HepG2 (cell line): ENCODE measurements around the gene RPL35A. TPM values are rescaled to one million over a fixed set of nuclear protein-coding genes. Genes with fewer than 3 reads are reported as not detected.
A peak's percentile ranks its signal among the peaks of the same experiment; 100 is the strongest.

ENCODE experiments used
- ATAC-seq: fragments of 200-7000 bp; cut with Tn5 transposase; 3 replicates; pipeline ENCODE4 v1.9.1; 2020; ENCODE audit warnings: mild to moderate bottlenecking, moderate library complexity
- BruUV-seq: library from RNA; stranded (reverse); fragments of 400-500 nt; replicated peaks from 2 replicates; lab custom pipeline; 2021; lab: Mats Ljungman, UMichigan
- CTCF ChIA-PET: fragments of 300-600 bp; formaldehyde crosslinking; extraction: SDS; loops from one replicate; lab custom pipeline; 2021; ENCODE audit warnings: low total read pairs, inconsistent platforms, low intra/inter-chr PET ratio; lab: Yijun Ruan, JAX
- POLR2A ChIA-PET: fragments of 350-600 bp; sonication (Branson Sonifier 250); formaldehyde crosslinking; loops from one replicate; lab custom pipeline; 2020; ENCODE audit warnings: antibody characterized with exemption, inconsistent platforms; lab: Yijun Ruan, JAX
- DNase-seq: peaks from one replicate; pipeline ENCODE4 v3.0.0-alpha.2; 2015; ENCODE audit warnings: low spot score
- FAIRE-seq: peaks from 3 replicates; lab custom pipeline; 2011; peaks lifted over from hg19 to GRCh38; lab: Jason Lieb, UNC
- H2AFZ ChIP-seq: one replicate; pipeline ENCODE4 v1.6.1; 2011; ENCODE audit warnings: low read length, inconsistent platforms
- H3K27ac ChIP-seq: fragments of 300-600 bp; 3 replicates; pipeline ENCODE4 v1.8.0; 2011; ENCODE audit warnings: mixed run types, mild to moderate bottlenecking, mixed read lengths, low read length, inconsistent platforms; ENCODE audit not compliant: insufficient read depth; ENCODE audit errors: extremely low read length
- H3K27me3 ChIP-seq, 2 experiments: fragments of 200-600 bp in 1 of 2; 2 replicates in 1 of 2; 3 replicates in 1 of 2; pipeline versions ENCODE4 v1.6.0 to v1.8.0; 2011; ENCODE audit warnings: low read length in 2 of 2, mild to moderate bottlenecking in 2 of 2, moderate library complexity in 2 of 2, inconsistent platforms in 1 of 2; ENCODE audit not compliant: insufficient read depth in 2 of 2, control insufficient read depth in 1 of 2
- H3K36me3 ChIP-seq, 2 experiments: fragments of 200-600 bp in 1 of 2; replicated peaks in 1 of 2; 2 replicates in 1 of 2; 3 replicates in 1 of 2; pipeline versions ENCODE4 v1.5.1 to v1.8.0; 2011; ENCODE audit warnings: low read length in 2 of 2, inconsistent platforms in 1 of 2; ENCODE audit not compliant: insufficient read depth in 2 of 2, control insufficient read depth in 1 of 2
- H3K4me1 ChIP-seq: 2 replicates; pipeline ENCODE4 v1.5.1; 2012; ENCODE audit warnings: low read length, inconsistent platforms; ENCODE audit not compliant: insufficient read depth
- H3K4me2 ChIP-seq: 2 replicates; pipeline ENCODE4 v1.6.0; 2011; ENCODE audit warnings: low read depth, low read length, inconsistent platforms
- H3K4me3 ChIP-seq, 3 experiments: fragments of 200-600 bp in 1 of 3; sonication (generic), shearing (Covaris generic) in 1 of 3; replicated peaks in 1 of 3; 2 replicates each; pipeline ENCODE4 v1.5.1; 2011 to 2016; ENCODE audit warnings: low read length in 3 of 3, inconsistent platforms in 2 of 3, low read depth in 2 of 3, mild to moderate bottlenecking in 2 of 3, control low read depth in 1 of 3, mixed read lengths in 1 of 3; ENCODE audit not compliant: insufficient read depth in 1 of 3
- H3K79me2 ChIP-seq: one replicate; pipeline ENCODE4 v1.6.1; 2011; ENCODE audit warnings: low read length, inconsistent platforms; ENCODE audit not compliant: insufficient read depth
- H3K9ac ChIP-seq: 2 replicates; pipeline ENCODE4 v1.6.0; 2011; ENCODE audit warnings: mild to moderate bottlenecking, low read depth, low read length, inconsistent platforms; ENCODE audit not compliant: insufficient read depth
- H3K9me3 ChIP-seq: 2 replicates; pipeline ENCODE4 v1.5.1; 2012; ENCODE audit warnings: mild to moderate bottlenecking, low read length
- H4K20me1 ChIP-seq: 2 replicates; pipeline ENCODE4 v1.6.0; 2011; ENCODE audit warnings: inconsistent platforms, mild to moderate bottlenecking, low read length, moderate library complexity; ENCODE audit not compliant: insufficient read depth
- CSRNP1 ChIP-seq: sonication (generic); formaldehyde crosslinking; IDR thresholded peaks from 2 replicates; pipeline ENCODE4 v1.8.1; 2023; ENCODE audit warnings: mild to moderate bottlenecking, missing genetic modification reagents
- HDAC2 ChIP-seq: sonication (generic); formaldehyde crosslinking; IDR thresholded peaks from 2 replicates; pipeline ENCODE4 v1.4.0; 2020; ENCODE audit warnings: missing genetic modification reagents
- HMG20B ChIP-seq: conservative IDR thresholded peaks from 2 replicates; pipeline ENCODE4 v1.6.1; 2016; ENCODE audit warnings: missing genetic modification reagents, missing compliant biosample characterization
- LCORL ChIP-seq, 2 experiments: fragments of 450-650 bp in 1 of 2; sonication (generic) in 1 of 2; formaldehyde crosslinking in 1 of 2; IDR thresholded peaks; 2 replicates each; pipeline versions ENCODE4 v1.5.0 to v1.6.1; 2017 to 2020; ENCODE audit warnings: antibody characterized with exemption in 1 of 2, missing genetic modification reagents in 1 of 2
- PHF20 ChIP-seq: sonication (generic); formaldehyde crosslinking; IDR thresholded peaks from 2 replicates; pipeline ENCODE4 v1.5.0; 2020; ENCODE audit warnings: mild to moderate bottlenecking, missing genetic modification reagents
- POGK ChIP-seq: sonication (generic); formaldehyde crosslinking; conservative IDR thresholded peaks from 2 replicates; pipeline ENCODE4 v1.8.0; 2022; ENCODE audit warnings: mild to moderate bottlenecking, moderate library complexity, missing genetic modification reagents
- RCOR2 ChIP-seq: IDR thresholded peaks from 2 replicates; pipeline ENCODE4 v1.6.1; 2016; ENCODE audit warnings: missing biosample characterization, missing genetic modification reagents
- SCMH1 ChIP-seq: sonication (generic); formaldehyde crosslinking; IDR thresholded peaks from 2 replicates; pipeline ENCODE4 v1.9.0; 2021; ENCODE audit warnings: missing genetic modification reagents, mild to moderate bottlenecking, borderline replicate concordance
- SYNCRIP ChIP-seq: fragments of 200-400 bp; formaldehyde crosslinking; IDR thresholded peaks from 2 replicates; pipeline ENCODE4 v1.6.1; 2018; ENCODE audit warnings: mild to moderate bottlenecking, low read depth, low read length; ENCODE audit not compliant: insufficient read depth
- TAF15 ChIP-seq: fragments of 200-400 bp; formaldehyde crosslinking; IDR thresholded peaks from one replicate; pipeline ENCODE4 v1.6.1; 2018; ENCODE audit warnings: mild to moderate bottlenecking, low read depth, low read length; ENCODE audit not compliant: poor library complexity, severe bottlenecking
- TFDP1 ChIP-seq: IDR thresholded peaks from 2 replicates; pipeline ENCODE4 v1.6.1; 2016; ENCODE audit warnings: missing compliant biosample characterization, missing genetic modification reagents, borderline replicate concordance
- ZNF180 ChIP-seq: sonication (generic); formaldehyde crosslinking; IDR thresholded peaks from 2 replicates; pipeline ENCODE4 v1.4.0; 2020; ENCODE audit warnings: low read depth, missing genetic modification reagents, borderline replicate concordance
- ZNF235 ChIP-seq: sonication (generic); formaldehyde crosslinking; IDR thresholded peaks from 2 replicates; pipeline ENCODE4 v1.8.1; 2023; ENCODE audit warnings: mild to moderate bottlenecking, missing genetic modification reagents, borderline replicate concordance
- ZNF282 ChIP-seq: fragments of 450-650 bp; IDR thresholded peaks from 2 replicates; pipeline ENCODE4 v1.6.1; 2018; ENCODE audit not compliant: partially characterized antibody
- ZNF317 ChIP-seq: sonication (generic); formaldehyde crosslinking; IDR thresholded peaks from 2 replicates; pipeline ENCODE4 v1.5.0; 2020; ENCODE audit warnings: mild to moderate bottlenecking, missing genetic modification reagents
- ZNF326 ChIP-seq: sonication (generic); formaldehyde crosslinking; IDR thresholded peaks from 2 replicates; pipeline ENCODE4 v1.4.0; 2020; ENCODE audit warnings: missing genetic modification reagents, borderline replicate concordance
- ZNF496 ChIP-seq: sonication (generic); formaldehyde crosslinking; IDR thresholded peaks from 2 replicates; pipeline ENCODE4 v1.8.1; 2023; ENCODE audit warnings: mild to moderate bottlenecking, moderate library complexity, missing genetic modification reagents; ENCODE audit not compliant: insufficient replicate concordance
- ZNF691 ChIP-seq: sonication (generic); formaldehyde crosslinking; IDR thresholded peaks from 2 replicates; pipeline ENCODE4 v1.4.0; 2020; ENCODE audit warnings: missing genetic modification reagents, low read depth, mild to moderate bottlenecking, borderline replicate concordance
- ZNF773 ChIP-seq: sonication (generic); formaldehyde crosslinking; IDR thresholded peaks from 2 replicates; pipeline ENCODE4 v1.4.0; 2020; ENCODE audit warnings: missing genetic modification reagents, borderline replicate concordance
- WGBS: methylation state at CpG from one replicate; pipeline ENCODE4 v1.1.6; 2017; ENCODE audit warnings: low lambda C conversion rate; 5-methylcytosine and 5-hydroxymethylcytosine counted together
- in situ Hi-C: cut with HindIII; loops from 2 replicates; pipeline ENCODE4 v1.10.0; 2017; ENCODE audit warnings: low pct_unique_long_range_greater_than_20kb; ENCODE audit not compliant: extremely low pct_ligation_motif_present
- intact Hi-C: fragments of 100-400 bp; cut with micrococcal nuclease; formaldehyde crosslinking; loops from one replicate; pipeline ENCODE4 v1.10.0; 2022; ENCODE audit not compliant: unreplicated experiment
- polyA plus RNA-seq, 8 experiments: library from polyadenylated mRNA; depleted of rRNA in 3 of 8; stranded (reverse) in 7 of 8; unstranded in 1 of 8; fragments of >200 nt; fragmentation: Illumina TruSeq in 4 of 8; extraction: Trizol in 4 of 8; gene quantifications; 2 replicates each; pipeline versions ENCODE4 v1.2.1 to v1.2.3, GENCODE V29; 2011 to 2016; ENCODE audit warnings: low read depth in 4 of 8, missing spikeins in 1 of 8, mixed read lengths in 1 of 8; ENCODE audit not compliant: insufficient read depth in 1 of 8
- total RNA-seq, 5 experiments: library from RNA; depleted of rRNA; stranded (reverse); fragments of >200 nt; fragmentation: Illumina TruSeq; extraction: Trizol; gene quantifications; 2 replicates each; pipeline ENCODE4 v1.2.3, GENCODE V29; 2016; ENCODE audit warnings: low read depth in 1 of 5

Gene RPL35A
- total and polyA plus RNA-seq, 2 of the 13 experiments (the other 11 are each of a cell fraction or from before 2014, with no cell fraction given): 1,001 to 1,582 TPM

- ChIA-PET POLR2A (interaction anchor here (1.5 kb wide), 1 partner anchor 10 kb away, joined by 7 read pairs; the partner anchor contains the start of gene RPL35A), CTCF (no interaction called here)
- in situ Hi-C loops: no loop called here
- DNase-seq (no peak), ATAC-seq (no peak), FAIRE-seq (no peak)
- Histone ChIP-seq H3K9ac (peak overlapping the region; percentile 64), H2AFZ (no peak overlapping the region), H4K20me1 (peaks cover 9% of the 10 kb centered on the region), H3K36me3 (peaks cover 0 to 22% of the 10 kb centered on the region in 2 experiments), H3K79me2 (no peaks in the 10 kb centered on the region), H3K4me2 (peak overlapping the region; percentile 91), H3K4me3 (peak overlapping the region; percentile 36 to 88 (median 76); a peak in 5 of 6 replicates)
- 77% methylated on average over 6 of the region's 6 CpGs for WGBS
- BruUV-seq: TSS peak; percentile 93
- TF ChIP-seq HDAC2 (CRISPR knock-in tag) (no peak), SCMH1 (no peak), PHF20 (no peak), ZNF773 (no peak), ZNF317 (no peak; the same call in 1 of the 2 replicates), TAF15 (no peak), TFDP1 (CRISPR knock-in tag) (no peak), RCOR2 (CRISPR knock-in tag) (no peak), ZNF180 (no peak), SYNCRIP (no peak), ZNF235 (CRISPR knock-in tag) (no peak), ZNF691 (CRISPR knock-in tag) (no peak), CSRNP1 (CRISPR knock-in tag) (no peak), LCORL (IDR thresholded peaks at IDR 0.05) (no peak), LCORL (CRISPR knock-in tag; IDR thresholded peaks at IDR 0.05) (no peak), ZNF326 (CRISPR knock-in tag) (no peak), POGK (CRISPR knock-in tag) (no peak), HMG20B (CRISPR knock-in tag) (no peak), ZNF282 (no peak), ZNF496 (CRISPR knock-in tag) (no peak)
- TF ChIP-seq, all 625 proteins: peak for 0
- Histone ChIP-seq H3K27me3 (no peaks in the 10 kb centered on the region; a peak in 1 of 5 replicates), H3K9me3 (no peaks in the 10 kb centered on the region), H3K27ac (peak overlapping the region; percentile 44), H3K4me1 (peaks cover 51% of the 10 kb centered on the region)
- intact Hi-C loops: no loop called here
These were observed 9.5 kb downstream of the RPL35A start for GRCh38 chr3:197959500-197959890.
